Adrenal gland (tissue), 12 donors: ENCODE results near the gene LSMEM2. TPM values are rescaled to one million over a fixed set of nuclear protein-coding genes. Genes with fewer than 3 reads are reported as not detected.

Source experiments
- DNase-seq, 7 donors: peaks; one replicate each; pipeline ENCODE4 v3.0.0-alpha.2; 2019 to 2020
- H3K27ac ChIP-seq, 5 donors: fragments of 200-600 bp; sonication (generic) in 4 of 5; 1 replicate in 3 of 5; 2 replicates in 2 of 5; pipeline versions ENCODE4 v1.5.1 to v1.8.0; 2016 to 2020; ENCODE audit warnings: mild to moderate bottlenecking in 1 of 5
- H3K27me3 ChIP-seq: fragments of 200-600 bp; 2 replicates; pipeline ENCODE4 v1.8.0; 2021
- H3K36me3 ChIP-seq, 2 donors: fragments of 200-600 bp; replicated peaks in 1 of 2; 1 replicate in 1 of 2; 2 replicates in 1 of 2; pipeline versions ENCODE4 v1.5.1 to v1.8.0; 2018 to 2022
- H3K4me1 ChIP-seq, 2 donors: fragments of 200-600 bp; replicated peaks in 1 of 2; 1 replicate in 1 of 2; 2 replicates in 1 of 2; pipeline versions ENCODE4 v1.5.1 to v1.8.0; 2018 to 2021
- H3K4me3 ChIP-seq, 4 donors: fragments of 200-600 bp; sonication (generic) in 3 of 4; one replicate each; pipeline ENCODE4 v1.5.1; 2016 to 2018
- H3K9me3 ChIP-seq, 3 donors: fragments of 200-600 bp; sonication (generic) in 1 of 3; replicated peaks in 1 of 3; 1 replicate in 2 of 3; 2 replicates in 1 of 3; pipeline versions ENCODE4 v1.5.1 to v1.8.0; 2016 to 2021
- POLR2A ChIP-seq, 2 donors: fragments of 450-650 bp; IDR thresholded peaks; one replicate each; pipeline ENCODE4 v1.6.1; 2017; ENCODE audit warnings: antibody characterized with exemption in 2 of 2, mild to moderate bottlenecking in 2 of 2, moderate library complexity in 1 of 2
- WGBS, 4 donors: extraction: QIAGEN DNeasy Blood & Tissue Kit in 2 of 4; methylation state at CpG; one replicate each; pipeline versions ENCODE4 v1.1.5 to v1.1.7; 2013 to 2017; 5-methylcytosine and 5-hydroxymethylcytosine counted together
- intact Hi-C, 2 donors: fragments of 100-400 bp; cut with DNase I; formaldehyde crosslinking; loops; one replicate each; pipeline versions ENCODE4 v1.14.1 to v1.15.0; 2022 to 2023
- polyA plus RNA-seq, 3 donors: library from polyadenylated mRNA; stranded (reverse); fragments of 200-250 nt in 2 of 3; fragments of 350-450 nt in 1 of 3; fragmentation: Illumina TruSeq in 1 of 3; extraction: RNeasy Lipid Tissue Mini Kit (QIAGEN cat#74804) in 1 of 3; gene quantifications; one replicate each; pipeline ENCODE4 v1.2.3, GENCODE V29; 2013 to 2014
- total RNA-seq, 9 donors: library from RNA; depleted of rRNA in 4 of 9; stranded (reverse); fragments of >200 nt in 4 of 9; fragments of 120-200 nt in 1 of 9; fragmentation: NEBNext Ultra II Directional in 1 of 9; extraction: Animal tissue kit (Norgen Biotek cat#: 25700) in 1 of 9; gene quantifications; one replicate each; pipeline versions ENCODE4 v1.1.0 to v1.2.4, GENCODE V29; 2013 to 2023
- TF ChIP-seq, protein P1 (sequence below), 6 experiments: fragments of 450-650 bp in 4 of 6; fragments of 200-600 bp in 2 of 6; sonication (generic) in 1 of 6; IDR thresholded peaks; 1 replicate in 5 of 6; 2 replicates in 1 of 6; pipeline versions ENCODE4 v1.5.1 to v1.8.0; 2016 to 2021; ENCODE audit warnings: antibody characterized with exemption in 6 of 6, mild to moderate bottlenecking in 2 of 6, moderate library complexity in 1 of 6
- donor health status: healthy with polysubstance abuse.
- donor health status: Bipolar disorder and iron deficiency.
- donor health status: DM: yes; HTN: yes; CAD: no.
- donor health status: DM: no; HTN: no; CAD: no.
- donor health status: DM: no; HTN: no; CAD: no.
- donor health status: DM: yes; HTN: yes; CAD: no.

The LSMEM2 gene
- total and polyA plus RNA-seq, 12 donors, result 0.09 to 0.76 (median 0.47) TPM; not detected in 5

DNA sequence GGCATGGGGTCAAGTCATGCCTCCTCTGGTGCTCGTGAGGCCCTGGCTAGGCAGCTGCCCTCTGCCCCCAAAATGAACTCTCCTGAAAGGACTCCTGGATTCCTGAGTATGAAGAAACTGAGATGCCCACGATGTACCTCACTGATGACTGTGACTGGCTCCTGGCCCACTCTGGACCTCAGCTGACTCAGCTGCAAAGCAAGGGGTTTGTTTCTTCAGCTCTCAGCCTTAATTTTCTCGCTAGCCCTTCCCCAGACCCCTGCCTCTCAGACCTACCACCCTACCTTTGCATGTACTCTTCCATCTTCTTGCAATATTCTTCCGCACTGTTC is 48.1 kb upstream of the LSMEM2 start:
- H3K4me3 ChIP-seq, result no peak overlapping the region
- peaks cover 0 to 21% of the 10 kb centered on the region in 2 donors for H3K4me1 ChIP-seq
- no peak for DNase-seq
- H3K27me3 ChIP-seq, result no peaks in the 10 kb centered on the region
- TF ChIP-seq, protein P1, sequence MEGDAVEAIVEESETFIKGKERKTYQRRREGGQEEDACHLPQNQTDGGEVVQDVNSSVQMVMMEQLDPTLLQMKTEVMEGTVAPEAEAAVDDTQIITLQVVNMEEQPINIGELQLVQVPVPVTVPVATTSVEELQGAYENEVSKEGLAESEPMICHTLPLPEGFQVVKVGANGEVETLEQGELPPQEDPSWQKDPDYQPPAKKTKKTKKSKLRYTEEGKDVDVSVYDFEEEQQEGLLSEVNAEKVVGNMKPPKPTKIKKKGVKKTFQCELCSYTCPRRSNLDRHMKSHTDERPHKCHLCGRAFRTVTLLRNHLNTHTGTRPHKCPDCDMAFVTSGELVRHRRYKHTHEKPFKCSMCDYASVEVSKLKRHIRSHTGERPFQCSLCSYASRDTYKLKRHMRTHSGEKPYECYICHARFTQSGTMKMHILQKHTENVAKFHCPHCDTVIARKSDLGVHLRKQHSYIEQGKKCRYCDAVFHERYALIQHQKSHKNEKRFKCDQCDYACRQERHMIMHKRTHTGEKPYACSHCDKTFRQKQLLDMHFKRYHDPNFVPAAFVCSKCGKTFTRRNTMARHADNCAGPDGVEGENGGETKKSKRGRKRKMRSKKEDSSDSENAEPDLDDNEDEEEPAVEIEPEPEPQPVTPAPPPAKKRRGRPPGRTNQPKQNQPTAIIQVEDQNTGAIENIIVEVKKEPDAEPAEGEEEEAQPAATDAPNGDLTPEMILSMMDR (IDR thresholded peaks at IDR 0.05), result no peak
- no peak for TF ChIP-seq POLR2A (IDR thresholded peaks at IDR 0.05)
- intact Hi-C loops, result loop anchor here in 1 of 2 donors (5.0 kb wide), 1 partner anchor 42 kb away; no protein-coding TSS in a partner anchor
- peak overlapping the region in 1 of 5 donors; percentile 63 for H3K27ac ChIP-seq
- WGBS, 4 donors, result 65 to 79% (median 74%) methylated on average over 3 to 4 of the region's 4 CpGs
- H3K9me3 ChIP-seq, result no peaks in the 10 kb centered on the region
- no peaks in the 10 kb centered on the region for H3K36me3 ChIP-seq

DNA sequence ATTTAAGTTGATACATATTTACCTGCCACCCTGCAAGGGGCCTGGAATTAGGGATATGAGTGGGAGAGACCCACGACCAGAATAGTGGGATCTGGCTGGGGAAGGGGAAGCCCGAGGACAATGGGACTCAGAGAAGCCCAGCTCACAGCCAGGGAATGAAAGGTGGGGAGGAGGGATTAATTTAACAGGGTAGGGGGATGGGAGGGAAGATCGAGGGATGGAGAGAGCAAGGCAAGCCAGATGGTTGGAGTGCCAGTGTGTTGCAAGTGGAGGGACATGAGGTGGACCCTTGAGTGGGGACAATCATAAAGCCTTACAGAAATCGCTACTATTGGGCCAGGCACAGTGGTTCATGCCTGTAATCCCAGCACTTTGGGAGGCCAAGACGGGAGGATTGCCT is 47.3 kb upstream of the LSMEM2 start:
- H3K4me3 ChIP-seq, result no peak overlapping the region
- 61 to 76% (median 70%) methylated on average over 4 to 5 of the region's 5 CpGs for WGBS, 4 donors
- peaks cover 0 to 17% of the 10 kb centered on the region in 2 donors for H3K4me1 ChIP-seq
- TF ChIP-seq POLR2A (IDR thresholded peaks at IDR 0.05), result no peak
- TF ChIP-seq, protein P1 (IDR thresholded peaks at IDR 0.05), result no peak
- H3K9me3 ChIP-seq, result no peaks in the 10 kb centered on the region
- intact Hi-C loops, result loop anchor here in 1 of 2 donors (5.0 kb wide), 1 partner anchor 41 kb away; no protein-coding TSS in a partner anchor
- no peak for DNase-seq
- H3K36me3 ChIP-seq, result no peaks in the 10 kb centered on the region
- H3K27ac ChIP-seq, result no peak overlapping the region
- H3K27me3 ChIP-seq, result no peaks in the 10 kb centered on the region

DNA sequence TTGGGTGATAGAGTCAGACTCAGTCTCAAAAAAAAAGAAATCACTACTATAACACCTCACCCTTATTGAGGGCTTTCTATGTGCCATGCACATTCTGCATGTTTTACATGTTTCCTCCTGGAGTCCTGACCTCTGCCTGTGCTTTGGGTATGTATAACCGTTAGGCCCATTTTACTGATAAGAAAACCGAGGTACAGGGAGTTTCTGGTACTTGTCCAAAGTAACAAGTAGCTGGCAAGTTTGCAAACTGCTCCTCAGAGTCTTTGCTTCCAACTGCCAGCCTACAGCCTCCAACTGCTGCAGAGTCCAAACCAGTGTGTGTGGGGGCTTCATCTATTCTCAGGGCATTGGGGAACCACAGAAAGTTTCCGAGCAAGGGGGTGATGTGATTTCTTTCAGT is 46.6 kb upstream of the LSMEM2 start:
- Histone ChIP-seq H3K4me3 (no peak overlapping the region), H3K4me1 (peaks cover 2 to 11% of the 10 kb centered on the region in 2 donors), H3K9me3 (no peaks in the 10 kb centered on the region), H3K27ac (no peak overlapping the region), H3K27me3 (no peaks in the 10 kb centered on the region), H3K36me3 (no peaks in the 10 kb centered on the region)
- no peak for DNase-seq
- 53 to 64% (median 61%) methylated on average over 3 of the region's 3 CpGs for WGBS, 4 donors
- TF ChIP-seq POLR2A (IDR thresholded peaks at IDR 0.05), result no peak
- TF ChIP-seq, protein P1 (IDR thresholded peaks at IDR 0.05), result no peak
- intact Hi-C loops, result loop anchor here in 1 of 2 donors (5.0 kb wide), 1 partner anchor 40 kb away; no protein-coding TSS in a partner anchor

DNA sequence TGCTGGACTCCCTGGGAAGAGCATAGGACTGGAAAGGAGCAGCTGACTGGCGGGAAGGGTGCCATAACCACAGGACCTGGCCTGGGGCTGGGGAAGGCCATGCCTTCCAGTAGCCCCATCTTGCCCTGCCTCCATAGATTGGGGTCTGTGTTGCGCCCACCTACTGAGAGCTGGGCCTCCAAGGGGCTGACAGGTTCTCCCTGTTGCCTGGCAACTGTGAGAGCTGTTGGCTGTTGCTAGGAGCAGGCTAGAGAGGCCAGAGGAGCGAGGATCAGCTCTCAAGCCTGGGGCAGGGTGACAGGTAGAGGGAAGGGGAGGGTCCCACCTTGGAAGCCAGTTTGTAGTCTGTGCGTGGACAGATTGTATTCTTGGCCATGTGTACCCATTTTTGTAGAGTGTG is 45.7 kb upstream of the LSMEM2 start:
- H3K36me3 ChIP-seq, result no peaks in the 10 kb centered on the region
- intact Hi-C loops, result loop anchor here in 1 of 2 donors (5.0 kb wide), 1 partner anchor 39 kb away; no protein-coding TSS in a partner anchor
- WGBS, 4 donors, result 78 to 92% (median 85%) methylated on average over 4 of the region's 4 CpGs

More for the DNA sequence above, 45.7 kb upstream of the LSMEM2 start:
- Histone ChIP-seq H3K27me3 (no peaks in the 10 kb centered on the region), H3K4me1 (peaks cover 7 to 10% of the 10 kb centered on the region in 2 donors), H3K4me3 (no peak overlapping the region), H3K27ac (no peak overlapping the region), H3K9me3 (no peaks in the 10 kb centered on the region)
- no peak for DNase-seq
- no peak for TF ChIP-seq POLR2A (IDR thresholded peaks at IDR 0.05)
- TF ChIP-seq, protein P1 (IDR thresholded peaks at IDR 0.05), result no peak
